GM18505 (cell line): Measurements from ENCODE around the gene DUSP9.
"Not testable (repeated sequence)": the region's sequence is repeated elsewhere in the genome, so short reads cannot be mapped to it uniquely, and the experiment has no call there.

Experiments used
- ATAC-seq: cut with Tn5 transposase; IDR thresholded peaks from one replicate; pipeline ENCODE4 v1.9.1; 2021; ENCODE audit not compliant: unreplicated experiment
- POLR2A ChIP-seq: IDR thresholded peaks from 4 replicates; pipeline ENCODE4 v1.6.1; 2011; ENCODE audit warnings: borderline replicate concordance; ENCODE audit not compliant: insufficient read depth, insufficient read length; ENCODE audit errors: extremely low read depth

The DUSP9 gene

DNA sequence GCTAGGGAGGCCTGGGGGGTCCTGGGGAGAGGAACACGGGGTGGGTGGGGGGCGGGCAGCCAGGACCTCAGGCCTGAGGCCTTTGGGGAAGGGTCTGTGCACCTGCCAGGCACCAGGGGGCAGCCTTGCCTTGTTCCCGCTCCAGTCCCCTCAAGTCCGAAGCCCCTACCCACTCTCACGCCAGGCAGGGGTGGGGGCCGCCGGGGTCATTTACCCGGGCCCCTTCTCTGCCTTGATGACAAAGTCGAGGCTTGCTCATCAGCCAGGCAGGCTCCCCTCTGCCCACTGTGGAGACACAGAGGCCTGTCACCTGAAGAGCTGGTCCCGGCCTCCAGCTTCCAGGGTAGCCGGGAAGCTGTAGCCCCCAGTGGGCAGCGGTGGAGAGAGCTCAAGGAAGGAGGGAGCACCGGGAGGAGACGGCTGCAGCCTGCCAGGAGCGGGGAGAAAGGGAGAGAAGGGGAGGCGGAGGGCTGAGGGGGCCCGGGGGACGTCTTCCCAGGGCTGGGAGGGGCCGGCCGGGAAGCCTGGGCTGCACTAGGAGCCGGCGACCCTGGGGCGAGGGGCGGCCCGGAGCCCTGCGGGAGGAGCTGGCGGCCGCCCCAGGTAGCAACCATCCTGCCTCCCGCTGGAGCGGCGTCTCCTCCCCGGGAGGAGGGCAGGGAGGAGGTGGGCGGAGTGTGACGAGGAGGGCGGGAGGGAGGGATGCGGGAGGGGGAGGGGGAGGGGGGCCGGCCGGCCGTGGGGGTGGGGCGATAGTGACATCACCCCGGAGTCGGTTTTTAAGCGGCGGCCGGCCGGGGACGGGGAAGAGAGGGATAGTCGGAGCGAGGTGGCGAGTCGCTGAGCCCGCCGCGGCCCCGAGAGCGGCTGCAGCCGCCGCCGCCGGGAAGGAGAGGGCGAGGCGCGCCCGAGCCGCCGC, 40.4 kb downstream of the DUSP9 start, which contains the start of gene SLC6A8:
TSS of gene SLC6A8 (plus strand) at position 806 of the 919 bp plus-strand sequence. CDS start 649 bp downstream, outside the sequence.
- no peak for TF ChIP-seq POLR2A
- no peak for ATAC-seq

DNA sequence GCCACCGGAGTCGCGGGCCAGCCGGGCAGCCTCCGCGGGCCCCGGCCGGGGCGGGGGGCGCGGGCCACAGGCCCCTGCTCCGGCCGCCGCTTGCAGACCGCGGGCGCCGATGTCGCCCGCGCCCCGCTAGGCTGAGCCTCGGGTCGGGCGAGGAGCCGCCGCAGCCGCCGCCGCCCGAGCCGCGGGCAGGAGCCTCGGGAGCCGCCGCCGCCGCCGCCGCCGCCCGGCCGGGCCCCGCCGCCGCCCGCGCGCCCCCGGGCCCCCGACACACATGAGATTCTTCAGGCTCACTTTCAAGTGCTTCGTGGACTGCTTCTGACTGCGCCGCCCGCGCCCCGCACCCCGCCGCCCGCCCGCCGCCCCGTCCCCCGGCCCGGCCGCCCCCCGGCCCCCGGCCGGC, 41.1 kb downstream of the DUSP9 start:
- no peak for TF ChIP-seq POLR2A
- no peak for ATAC-seq

DNA sequence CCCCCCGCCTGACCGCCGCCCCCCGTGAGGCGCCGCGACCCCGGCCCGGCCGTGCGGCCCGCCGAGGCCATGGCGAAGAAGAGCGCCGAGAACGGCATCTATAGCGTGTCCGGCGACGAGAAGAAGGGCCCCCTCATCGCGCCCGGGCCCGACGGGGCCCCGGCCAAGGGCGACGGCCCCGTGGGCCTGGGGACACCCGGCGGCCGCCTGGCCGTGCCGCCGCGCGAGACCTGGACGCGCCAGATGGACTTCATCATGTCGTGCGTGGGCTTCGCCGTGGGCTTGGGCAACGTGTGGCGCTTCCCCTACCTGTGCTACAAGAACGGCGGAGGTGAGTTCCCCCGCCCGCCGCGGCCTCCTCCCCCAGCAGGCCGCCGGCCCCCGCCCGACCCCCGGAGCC, 41.5 kb downstream of the DUSP9 start:
- ATAC-seq: no peak
- no peak for TF ChIP-seq POLR2A

DNA sequence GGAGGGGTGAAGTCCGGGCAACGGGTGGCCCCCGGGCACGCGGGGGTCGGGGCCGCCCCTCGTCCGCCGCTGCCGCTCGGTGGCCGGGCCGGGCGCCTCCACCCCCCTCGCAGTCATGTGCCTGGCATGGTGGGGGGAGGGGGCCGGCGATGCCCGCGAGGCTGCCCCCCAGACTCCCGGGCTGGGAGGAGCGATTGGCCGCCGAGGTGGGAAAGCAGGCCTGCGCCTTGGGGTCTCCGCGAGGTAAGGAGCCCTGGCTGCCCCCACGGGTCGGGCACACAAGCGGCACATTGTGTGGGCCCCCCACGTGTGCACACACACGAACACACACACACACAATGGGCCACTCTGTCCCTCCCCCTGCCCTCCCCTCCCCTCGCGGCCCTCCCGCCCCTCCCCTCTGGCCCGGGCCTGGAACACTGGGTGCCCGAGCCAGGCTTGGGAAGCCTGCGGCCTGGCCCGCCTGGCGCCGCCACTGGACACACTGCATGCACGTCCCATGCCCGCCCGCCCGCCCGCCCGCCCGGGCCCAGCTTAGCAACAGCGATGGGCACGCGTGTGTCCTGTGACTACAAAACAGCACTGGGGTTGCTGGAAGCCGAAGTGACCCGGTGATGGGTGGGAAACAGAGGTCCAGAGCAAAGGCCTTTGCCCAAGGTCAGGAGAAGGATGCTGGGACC, 42.0 kb downstream of the DUSP9 start:
- no peak for ATAC-seq

DNA sequence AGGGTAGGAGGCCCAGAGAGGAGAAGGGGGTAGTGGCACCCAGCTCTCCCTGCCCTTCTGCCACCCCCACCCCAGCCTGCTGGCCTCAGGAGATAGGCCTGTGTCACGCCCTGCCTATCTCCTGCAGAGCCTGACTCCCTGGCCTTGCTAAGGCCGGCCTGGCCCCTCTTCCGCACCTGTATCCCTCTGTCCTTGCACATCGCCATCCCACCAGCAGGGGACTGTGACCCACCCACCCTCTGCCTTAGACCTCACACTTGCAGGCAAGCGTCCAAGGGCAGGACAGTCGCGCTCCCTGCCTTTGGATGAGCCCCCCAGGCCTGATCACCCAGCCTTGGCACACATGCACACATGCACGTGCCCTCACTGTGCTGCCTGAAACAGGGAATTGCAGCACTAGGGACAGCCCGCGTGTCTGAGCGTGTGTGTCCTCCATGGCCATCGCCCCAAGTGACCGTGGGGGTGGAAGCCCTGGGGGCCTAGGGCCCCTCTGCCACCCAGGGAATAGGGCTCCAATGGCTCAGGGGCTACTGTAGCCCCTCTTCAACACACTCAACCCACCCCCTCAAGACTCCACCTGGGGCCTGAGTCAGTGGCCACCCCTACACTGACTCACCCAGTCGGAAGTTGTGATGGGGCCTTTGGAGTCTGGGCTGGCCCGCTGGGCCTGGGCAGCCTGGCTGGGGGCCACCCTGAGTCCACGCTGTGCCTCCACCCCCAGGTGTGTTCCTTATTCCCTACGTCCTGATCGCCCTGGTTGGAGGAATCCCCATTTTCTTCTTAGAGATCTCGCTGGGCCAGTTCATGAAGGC, 42.9 kb downstream of the DUSP9 start:
- TF ChIP-seq POLR2A: no peak
- no peak for ATAC-seq

More for the DNA sequence above, 42.0 kb downstream of the DUSP9 start:
- TF ChIP-seq POLR2A: no peak

DNA sequence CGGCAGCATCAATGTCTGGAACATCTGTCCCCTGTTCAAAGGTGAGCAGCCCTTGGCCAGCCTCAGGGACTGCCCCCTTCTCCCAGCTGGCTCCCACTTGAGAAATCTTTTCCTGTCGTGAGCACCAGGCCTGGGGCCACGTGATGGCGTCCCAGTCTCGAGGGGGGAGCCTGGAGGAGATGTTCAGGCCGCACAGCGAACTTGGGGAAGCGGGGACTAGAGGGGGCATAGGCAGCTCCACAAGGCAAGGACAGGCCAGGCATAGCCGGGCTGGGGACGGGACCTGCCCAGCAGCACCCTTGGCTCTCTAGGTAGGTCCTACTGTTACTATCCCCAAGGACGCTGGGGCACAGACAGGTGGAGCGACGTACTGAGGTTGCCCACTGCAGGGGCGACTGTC, 43.5 kb downstream of the DUSP9 start:
- ATAC-seq: no peak
- no peak for TF ChIP-seq POLR2A

DNA sequence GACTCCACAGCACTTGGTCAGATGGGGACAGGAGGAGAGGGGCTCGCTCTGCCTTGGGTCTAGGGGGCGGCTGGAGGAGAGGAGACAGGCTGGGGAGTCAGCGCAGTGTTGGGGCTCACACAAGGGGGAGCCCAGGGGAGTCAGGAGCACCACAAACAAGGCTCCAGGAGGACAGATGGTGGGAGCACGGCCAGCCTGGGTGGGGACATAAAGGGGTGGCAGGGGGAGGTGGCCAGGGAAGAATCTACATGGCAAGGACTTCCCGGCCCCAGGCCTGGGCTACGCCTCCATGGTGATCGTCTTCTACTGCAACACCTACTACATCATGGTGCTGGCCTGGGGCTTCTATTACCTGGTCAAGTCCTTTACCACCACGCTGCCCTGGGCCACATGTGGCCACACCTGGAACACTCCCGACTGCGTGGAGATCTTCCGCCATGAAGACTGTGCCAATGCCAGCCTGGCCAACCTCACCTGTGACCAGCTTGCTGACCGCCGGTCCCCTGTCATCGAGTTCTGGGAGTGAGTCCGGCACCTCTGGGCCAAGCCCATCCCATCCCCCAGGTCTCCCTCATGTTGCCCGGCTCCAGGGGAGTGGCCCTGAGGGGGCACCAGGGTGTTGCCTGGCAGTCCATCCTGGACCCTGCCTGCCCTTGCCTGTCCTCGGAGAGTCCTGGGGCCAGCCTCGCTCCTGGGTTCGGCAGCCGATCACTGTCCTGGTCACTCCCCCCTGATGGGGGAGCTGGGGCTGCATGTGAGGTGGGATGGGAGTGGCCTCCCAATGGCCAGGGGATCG, 44.2 kb downstream of the DUSP9 start:
- not testable (repeated sequence) for ATAC-seq

DNA sequence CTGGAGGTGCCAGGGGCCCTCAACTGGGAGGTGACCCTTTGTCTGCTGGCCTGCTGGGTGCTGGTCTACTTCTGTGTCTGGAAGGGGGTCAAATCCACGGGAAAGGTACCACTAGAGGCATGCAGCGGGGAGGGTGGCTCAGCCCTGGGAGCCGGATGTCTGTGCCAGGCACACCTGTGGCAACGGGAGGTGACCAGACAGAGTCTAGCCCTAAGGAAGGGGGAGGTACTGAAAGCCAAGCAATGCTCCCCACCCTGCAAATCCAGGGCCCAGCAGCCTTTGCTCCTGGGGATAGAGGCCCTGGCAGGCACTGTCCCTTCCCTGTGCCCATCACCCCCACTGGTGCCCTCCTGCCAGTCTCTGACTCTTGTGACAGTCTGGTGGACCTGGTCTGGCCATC, 45.0 kb downstream of the DUSP9 start:
- ATAC-seq: no peak
- no peak for TF ChIP-seq POLR2A

DNA sequence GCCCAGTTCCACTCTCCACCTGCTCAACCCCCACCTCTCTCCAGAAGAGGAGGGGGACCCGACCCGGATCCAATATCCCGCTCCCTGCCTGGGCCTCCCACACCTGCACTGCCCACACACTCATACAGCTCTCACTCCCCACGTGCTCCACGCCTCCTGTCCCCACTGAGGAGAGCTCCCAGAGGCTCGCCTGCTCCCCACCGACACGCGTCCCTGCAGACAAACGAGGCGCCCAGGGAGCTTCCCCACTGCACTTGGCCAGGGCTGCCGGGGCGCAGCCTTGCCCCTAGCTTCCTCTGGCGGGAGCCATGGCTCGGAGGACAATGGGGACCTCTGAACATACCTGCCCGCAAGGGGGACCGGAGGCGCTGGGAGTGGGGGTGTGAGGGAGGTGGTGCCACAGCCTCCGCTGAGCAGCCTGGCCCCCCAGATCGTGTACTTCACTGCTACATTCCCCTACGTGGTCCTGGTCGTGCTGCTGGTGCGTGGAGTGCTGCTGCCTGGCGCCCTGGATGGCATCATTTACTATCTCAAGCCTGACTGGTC, 45.7 kb downstream of the DUSP9 start:
- no peak for TF ChIP-seq POLR2A
- ATAC-seq: no peak

DNA sequence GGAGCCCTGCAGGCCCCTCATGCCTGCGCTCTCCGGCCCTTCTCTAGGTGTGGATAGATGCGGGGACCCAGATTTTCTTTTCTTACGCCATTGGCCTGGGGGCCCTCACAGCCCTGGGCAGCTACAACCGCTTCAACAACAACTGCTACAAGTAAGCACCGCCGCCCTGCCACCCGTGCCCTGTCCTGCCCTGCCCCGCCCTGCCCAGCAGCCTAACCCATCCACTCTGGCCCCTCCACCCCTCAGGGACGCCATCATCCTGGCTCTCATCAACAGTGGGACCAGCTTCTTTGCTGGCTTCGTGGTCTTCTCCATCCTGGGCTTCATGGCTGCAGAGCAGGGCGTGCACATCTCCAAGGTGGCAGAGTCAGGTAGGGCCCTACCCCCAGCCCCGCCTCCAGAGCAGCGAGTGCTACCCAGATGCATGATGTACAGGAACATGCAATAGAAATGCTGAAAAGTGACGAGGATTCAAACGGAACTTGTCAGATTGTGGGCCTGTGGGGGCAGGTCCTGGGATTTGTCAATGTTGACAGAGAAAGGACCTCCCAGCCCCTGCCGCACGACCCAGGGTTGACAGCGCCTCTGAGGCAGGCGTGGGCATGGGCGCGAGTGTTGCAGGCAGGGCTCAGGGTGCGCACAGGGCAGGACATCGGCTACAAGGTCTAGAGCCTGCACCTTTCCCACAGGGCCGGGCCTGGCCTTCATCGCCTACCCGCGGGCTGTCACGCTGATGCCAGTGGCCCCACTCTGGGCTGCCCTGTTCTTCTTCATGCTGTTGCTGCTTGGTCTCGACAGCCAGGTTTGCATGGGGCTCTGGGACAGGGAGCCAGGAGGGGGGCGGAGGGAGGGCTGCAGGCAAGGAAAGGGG, 46.4 kb downstream of the DUSP9 start:
- TF ChIP-seq POLR2A: no peak
- ATAC-seq: no peak

DNA sequence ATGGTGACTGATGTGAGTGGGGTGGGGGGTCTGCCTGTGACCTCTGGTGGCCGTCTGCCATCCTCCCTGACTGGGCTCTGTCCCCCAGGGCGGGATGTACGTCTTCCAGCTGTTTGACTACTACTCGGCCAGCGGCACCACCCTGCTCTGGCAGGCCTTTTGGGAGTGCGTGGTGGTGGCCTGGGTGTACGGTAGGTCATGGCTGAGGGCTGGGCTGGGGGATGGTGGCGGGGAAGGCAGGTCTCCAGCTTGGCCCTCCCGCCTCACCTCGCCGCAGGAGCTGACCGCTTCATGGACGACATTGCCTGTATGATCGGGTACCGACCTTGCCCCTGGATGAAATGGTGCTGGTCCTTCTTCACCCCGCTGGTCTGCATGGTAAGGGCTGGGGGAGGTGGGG, 47.3 kb downstream of the DUSP9 start:
- not testable (repeated sequence) for ATAC-seq
